GM15510 (cell line): Measurements from ENCODE around the gene AKAP11.
A peak's percentile ranks its signal among the peaks of the same experiment; 100 is the strongest.

Experiments used
- POLR2A ChIP-seq: IDR thresholded peaks from 3 replicates; pipeline ENCODE4 v1.6.1; 2011; ENCODE audit warnings: borderline replicate concordance; ENCODE audit not compliant: insufficient read length; ENCODE audit errors: extremely low read depth

AKAP11 gene

GRCh38 chr13:42270160-42270856 lies 1.6 kb upstream of the AKAP11 start:
- TF ChIP-seq POLR2A: no peak

- no peak for TF ChIP-seq POLR2A
Observed at GRCh38 chr13:42270857-42271215, 1.1 kb upstream of the AKAP11 start.

GRCh38 chr13:42271337-42272114 lies 426 bp upstream of the AKAP11 start:
- TF ChIP-seq POLR2A: peak; percentile 34

GRCh38 chr13:42272804-42273175 lies 838 bp downstream of the AKAP11 start:
- TF ChIP-seq POLR2A: no peak

GRCh38 chr13:42274386-42275097 lies 2.6 kb downstream of the AKAP11 start:
- TF ChIP-seq POLR2A: peak; percentile 25

- TF ChIP-seq POLR2A: peak; percentile 50
Observed at GRCh38 chr13:42275098-42275471, 3.1 kb downstream of the AKAP11 start.

- no peak for TF ChIP-seq POLR2A
Observed at GRCh38 chr13:42275506-42275905, 3.6 kb downstream of the AKAP11 start.

- no peak for TF ChIP-seq POLR2A
Observed at GRCh38 chr13:42276683-42277082, 4.7 kb downstream of the AKAP11 start.

GRCh38 chr13:42277618-42278276 lies 5.8 kb downstream of the AKAP11 start:
- TF ChIP-seq POLR2A: no peak

- no peak for TF ChIP-seq POLR2A
Observed at GRCh38 chr13:42279080-42279479, 7.1 kb downstream of the AKAP11 start.

GRCh38 chr13:42279986-42280385 lies 8.0 kb downstream of the AKAP11 start:
- TF ChIP-seq POLR2A: no peak

GRCh38 chr13:42280537-42280936 lies 8.6 kb downstream of the AKAP11 start:
- TF ChIP-seq POLR2A: no peak

- no peak for TF ChIP-seq POLR2A
Observed at GRCh38 chr13:42283574-42283973, 11.6 kb downstream of the AKAP11 start.

GRCh38 chr13:42284068-42284467 lies 12.1 kb downstream of the AKAP11 start:
- TF ChIP-seq POLR2A: no peak

- TF ChIP-seq POLR2A: no peak
Observed at GRCh38 chr13:42298392-42298791, 26.4 kb downstream of the AKAP11 start.
